LNCAP (cell line): ENCODE data around the gene RERE.

Experiments used
- CTCF ChIP-seq: fragments of 450-650 bp; IDR thresholded peaks from 2 replicates; pipeline ENCODE4 v1.5.1; 2017; ENCODE audit warnings: mild to moderate bottlenecking

Gene RERE

GRCh38 chr1:8817412-8818324 lies at the start of gene RERE:
TSS of gene RERE (minus strand) at chr1:8817640.
- no peak for TF ChIP-seq CTCF

- TF ChIP-seq CTCF, result no peak
Measured at GRCh38 chr1:8866792-8867415, 49.5 kb upstream of the RERE start.

- no peak for TF ChIP-seq CTCF
Measured at GRCh38 chr1:8866173-8866791, 48.8 kb upstream of the RERE start.

GRCh38 chr1:8864713-8865344 lies 47.4 kb upstream of the RERE start:
- TF ChIP-seq CTCF, result no peak

GRCh38 chr1:8863794-8864233 lies 46.4 kb upstream of the RERE start:
- no peak for TF ChIP-seq CTCF

- TF ChIP-seq CTCF, result no peak
Measured at GRCh38 chr1:8863138-8863537, 45.7 kb upstream of the RERE start.

GRCh38 chr1:8862528-8862927 lies 45.1 kb upstream of the RERE start:
- peak; percentile 69 for TF ChIP-seq CTCF
